GM12891 (cell line): Measurements from ENCODE around the gene KIFC3.

Source experiments
- POLR2A ChIP-seq: IDR thresholded peaks from 2 replicates; pipeline ENCODE4 v1.6.1; 2011; ENCODE audit warnings: low read depth, low read length, control low read depth
- POLR2AphosphoS5 ChIP-seq: IDR thresholded peaks from 2 replicates; pipeline ENCODE4 v1.6.1; 2011; ENCODE audit warnings: low read depth, low read length, control low read depth
- POU2F2 ChIP-seq: IDR thresholded peaks from 2 replicates; pipeline ENCODE4 v1.6.1; 2011; ENCODE audit warnings: low read depth, mild to moderate bottlenecking, control low read depth, low read length, moderate library complexity
- SPI1 ChIP-seq: IDR thresholded peaks from 2 replicates; pipeline ENCODE4 v1.6.1; 2011; ENCODE audit warnings: low read depth, low read length, control low read depth

GRCh38 chr16:57807968-57808528, 5.8 kb upstream of the KIFC3 start:
- TF ChIP-seq POLR2AphosphoS5 (no peak), POLR2A (no peak), SPI1 (peak; percentile 70), POU2F2 (no peak)
